IMR-90 (cell line): ENCODE data around the gene CYS1. TPM values are rescaled to one million over a fixed set of nuclear protein-coding genes. Genes with fewer than 3 reads are reported as not detected.

ENCODE experiments used
- ATAC-seq: fragments of 200-7000 bp; cut with Tn5 transposase; 2 replicates; pipeline ENCODE4 v1.9.1; 2020; ENCODE audit warnings: low read depth, mild to moderate bottlenecking, moderate library complexity
- BruUV-seq: library from RNA; stranded (reverse); fragments of 400-500 nt; replicated peaks from 2 replicates; lab custom pipeline; 2021; lab: Mats Ljungman, UMichigan
- CTCF ChIA-PET: fragments of 300-600 bp; formaldehyde crosslinking; extraction: SDS; loops from one replicate; lab custom pipeline; 2021; ENCODE audit warnings: antibody characterized with exemption; lab: Yijun Ruan, JAX
- POLR2A ChIA-PET: fragments of 300-600 bp; sonication (Branson Sonifier 250); formaldehyde crosslinking; loops from one replicate; lab custom pipeline; 2022; ENCODE audit warnings: antibody characterized with exemption; ENCODE audit not compliant: unreplicated experiment; lab: Charles Lee
- DNase-seq: peaks from one replicate; pipeline ENCODE4 v3.0.0; 2013
- H2AFZ ChIP-seq: replicated peaks from 2 replicates; pipeline ENCODE3; 2013; ENCODE audit warnings: low read length, mild to moderate bottlenecking; ENCODE audit not compliant: poor library complexity
- H2AK5ac ChIP-seq: 2 replicates; pipeline ENCODE4 v1.6.1; 2013; ENCODE audit warnings: low read depth, low read length, inconsistent platforms
- H2AK9ac ChIP-seq: replicated peaks from 2 replicates; pipeline ENCODE3; 2013; ENCODE audit warnings: mild to moderate bottlenecking, low read depth, low read length, moderate library complexity; ENCODE audit not compliant: poor library complexity
- H2BK120ac ChIP-seq: 2 replicates; pipeline ENCODE4 v1.6.1; 2013; ENCODE audit warnings: low read depth, low read length, inconsistent platforms
- H2BK15ac ChIP-seq: 3 replicates; pipeline ENCODE4 v1.6.1; 2013; ENCODE audit warnings: low read depth, low read length, inconsistent platforms
- H2BK20ac ChIP-seq: 2 replicates; pipeline ENCODE4 v1.6.1; 2013; ENCODE audit warnings: low read depth, mild to moderate bottlenecking, inconsistent platforms, low read length, moderate library complexity
- H2BK5ac ChIP-seq: 2 replicates; pipeline ENCODE4 v1.6.1; 2013; ENCODE audit warnings: mild to moderate bottlenecking, low read depth, low read length, inconsistent platforms; ENCODE audit not compliant: poor library complexity, severe bottlenecking
- H3K14ac ChIP-seq: replicated peaks from 2 replicates; pipeline ENCODE4 v1.6.1; 2013; ENCODE audit warnings: low read depth, low read length, inconsistent platforms
- H3K18ac ChIP-seq: 2 replicates; pipeline ENCODE4 v1.6.1; 2013; ENCODE audit warnings: low read depth, low read length, control low read depth
- H3K23ac ChIP-seq: 2 replicates; pipeline ENCODE4 v1.6.1; 2013; ENCODE audit warnings: low read depth, low read length, inconsistent platforms
- H3K27ac ChIP-seq: 2 replicates; pipeline ENCODE4 v1.5.1; 2013; ENCODE audit warnings: mild to moderate bottlenecking, control low read depth, low read length; ENCODE audit not compliant: insufficient read depth
- H3K27me3 ChIP-seq: 2 replicates; pipeline ENCODE4 v1.6.1; 2013; ENCODE audit warnings: low read length; ENCODE audit not compliant: control insufficient read depth, insufficient read depth
- H3K36me3 ChIP-seq: 2 replicates; pipeline ENCODE4 v1.6.1; 2013; ENCODE audit warnings: low read length, mixed read lengths; ENCODE audit not compliant: control insufficient read depth, insufficient read depth
- H3K4ac ChIP-seq: 2 replicates; pipeline ENCODE4 v1.6.1; 2013; ENCODE audit warnings: low read depth, low read length, inconsistent platforms
- H3K4me1 ChIP-seq: 2 replicates; pipeline ENCODE4 v1.6.1; 2013; ENCODE audit warnings: low read length, mixed read lengths; ENCODE audit not compliant: control insufficient read depth, insufficient read depth
- H3K4me2 ChIP-seq: 2 replicates; pipeline ENCODE4 v1.6.1; 2013; ENCODE audit warnings: low read depth, mild to moderate bottlenecking, control low read depth, low read length, moderate library complexity
- H3K4me3 ChIP-seq: 2 replicates; pipeline ENCODE4 v1.5.1; 2013; ENCODE audit warnings: low read depth, mild to moderate bottlenecking, control low read depth, low read length, moderate library complexity; ENCODE audit not compliant: insufficient read depth
- H3K56ac ChIP-seq: 2 replicates; pipeline ENCODE4 v1.6.1; 2013; ENCODE audit warnings: low read length, inconsistent platforms; ENCODE audit not compliant: insufficient read depth; ENCODE audit errors: extremely low read depth
- H3K79me1 ChIP-seq, 2 experiments: 2 replicates each; pipeline ENCODE4 v1.6.1; 2013; ENCODE audit warnings: low read length in 2 of 2, inconsistent platforms in 1 of 2, low read depth in 1 of 2
- H3K9ac ChIP-seq: 2 replicates; pipeline ENCODE4 v1.6.1; 2013; ENCODE audit warnings: low read depth, low read length, control low read depth
- H3K9me1 ChIP-seq: 2 replicates; pipeline ENCODE4 v1.6.1; 2013; ENCODE audit warnings: low read length, inconsistent platforms; ENCODE audit not compliant: insufficient read depth
- H3K9me3 ChIP-seq: 2 replicates; pipeline ENCODE4 v1.6.1; 2013; ENCODE audit warnings: low read length; ENCODE audit not compliant: control insufficient read depth, insufficient read depth
- H4K20me1 ChIP-seq: 2 replicates; pipeline ENCODE4 v1.6.1; 2013; ENCODE audit warnings: low read length, inconsistent platforms; ENCODE audit not compliant: insufficient read depth
- H4K5ac ChIP-seq: 2 replicates; pipeline ENCODE4 v1.6.1; 2013; ENCODE audit warnings: mild to moderate bottlenecking, low read depth, low read length, control low read depth
- H4K8ac ChIP-seq, 2 experiments: 2 replicates each; pipeline ENCODE4 v1.6.1; 2013; ENCODE audit warnings: low read depth in 2 of 2, low read length in 2 of 2, control low read depth in 1 of 2, inconsistent platforms in 1 of 2
- H4K91ac ChIP-seq: 2 replicates; pipeline ENCODE4 v1.6.1; 2013; ENCODE audit warnings: low read depth, low read length, inconsistent platforms; ENCODE audit not compliant: insufficient read depth
- BHLHE40 ChIP-seq: fragments of 150-350 bp; IDR thresholded peaks from 2 replicates; pipeline ENCODE4 v1.6.1; 2016; ENCODE audit warnings: mild to moderate bottlenecking, low read depth, low read length
- CEBPB ChIP-seq: IDR thresholded peaks from 2 replicates; pipeline ENCODE4 v1.6.1; 2012; ENCODE audit warnings: low read depth, low read length, improper control_type of control experiment
- CHD1 ChIP-seq: IDR thresholded peaks from 2 replicates; pipeline ENCODE4 v1.6.1; 2012; ENCODE audit warnings: low read depth, low read length, improper control_type of control experiment
- FOS ChIP-seq: fragments of 150-350 bp; IDR thresholded peaks from 2 replicates; pipeline ENCODE4 v1.6.1; 2016; ENCODE audit warnings: low read depth, low read length
- MAFK ChIP-seq: IDR thresholded peaks from 2 replicates; pipeline ENCODE4 v1.6.1; 2012; ENCODE audit warnings: low read depth, low read length, improper control_type of control experiment
- MAZ ChIP-seq: IDR thresholded peaks from 2 replicates; pipeline ENCODE4 v1.6.1; 2012; ENCODE audit warnings: low read depth, mild to moderate bottlenecking, low read length, improper control_type of control experiment, moderate library complexity, borderline replicate concordance
- MXI1 ChIP-seq: IDR thresholded peaks from 2 replicates; pipeline ENCODE4 v1.6.1; 2012; ENCODE audit warnings: low read depth, mild to moderate bottlenecking, low read length, moderate library complexity, borderline replicate concordance
- POLR2A ChIP-seq: IDR thresholded peaks from 2 replicates; pipeline ENCODE4 v1.6.1; 2012; ENCODE audit warnings: mild to moderate bottlenecking, low read depth, low read length
- RAD21 ChIP-seq: IDR thresholded peaks from 2 replicates; pipeline ENCODE4 v1.6.1; 2012; ENCODE audit warnings: low read length, improper control_type of control experiment
- RCOR1 ChIP-seq: IDR thresholded peaks from 2 replicates; pipeline ENCODE4 v1.6.1; 2012; ENCODE audit warnings: mild to moderate bottlenecking, low read length, improper control_type of control experiment; ENCODE audit not compliant: insufficient replicate concordance
- RFX5 ChIP-seq: IDR thresholded peaks from 2 replicates; pipeline ENCODE4 v1.8.0; 2012; ENCODE audit warnings: low read depth, mild to moderate bottlenecking, low read length, moderate library complexity
- SMC3 ChIP-seq: fragments of 150-350 bp; IDR thresholded peaks from 2 replicates; pipeline ENCODE4 v1.6.1; 2016; ENCODE audit warnings: low read depth, mild to moderate bottlenecking, antibody characterized with exemption, low read length, moderate library complexity
- WGBS, 2 experiments: methylation state at CpG; one replicate each; pipeline versions ENCODE4 v1.1.5 to v1.1.7; 2013; ENCODE audit warnings: missing lambda C conversion rate in 2 of 2; ENCODE audit not compliant: insufficient read length in 1 of 2; ENCODE audit errors: extremely low coverage in 2 of 2; 5-methylcytosine and 5-hydroxymethylcytosine counted together
- dilution Hi-C: fragments of 300-500 bp; cut with HindIII; formaldehyde crosslinking; loops from one replicate; pipeline ENCODE4 v1.14.3; 2018; ENCODE audit warnings: low sequenced_read_pairs; ENCODE audit not compliant: unreplicated experiment
- in situ Hi-C: fragments of 300-500 bp; cut with MboI; formaldehyde crosslinking; loops from 3 replicates; pipeline ENCODE4 v1.14.3; 2019; ENCODE audit warnings: low sequenced_read_pairs, inconsistent platforms, mixed read lengths
- intact Hi-C: fragments of 100-400 bp; cut with micrococcal nuclease; formaldehyde crosslinking; loops from 2 replicates; pipeline ENCODE4 v1.10.0; 2022
- polyA plus RNA-seq, 3 experiments: library from polyadenylated mRNA; depleted of rRNA; stranded (reverse); fragments of >200 nt; gene quantifications; 2 replicates each; pipeline ENCODE4 v1.2.3, GENCODE V29; 2012; ENCODE audit warnings: low replicate concordance in 1 of 3
- total RNA-seq: library from RNA; depleted of rRNA; stranded (reverse); fragments of >200 nt; gene quantifications from 2 replicates; pipeline ENCODE4 v1.2.3, GENCODE V29; 2012
- TF ChIP-seq, protein P1 (sequence below): fragments of 150-350 bp; IDR thresholded peaks from 2 replicates; pipeline ENCODE4 v1.6.1; 2017; ENCODE audit warnings: mild to moderate bottlenecking, antibody characterized with exemption, low read length, low read depth
- TF ChIP-seq, protein P2 (sequence below): conservative IDR thresholded peaks from 2 replicates; pipeline ENCODE4 v1.5.1; 2012; ENCODE audit warnings: mild to moderate bottlenecking, low read depth, low read length, improper control_type of control experiment
- TF ChIP-seq, protein P3 (sequence below): fragments of 150-350 bp; IDR thresholded peaks from 2 replicates; pipeline ENCODE4 v1.6.1; 2016; ENCODE audit warnings: low read depth, mild to moderate bottlenecking, low read length, moderate library complexity, borderline replicate concordance

CYS1 gene
- total and polyA plus RNA-seq, 2 of the 4 experiments (the other 2 are of a cell fraction): under 0.01 to 0.12 TPM

DNA sequence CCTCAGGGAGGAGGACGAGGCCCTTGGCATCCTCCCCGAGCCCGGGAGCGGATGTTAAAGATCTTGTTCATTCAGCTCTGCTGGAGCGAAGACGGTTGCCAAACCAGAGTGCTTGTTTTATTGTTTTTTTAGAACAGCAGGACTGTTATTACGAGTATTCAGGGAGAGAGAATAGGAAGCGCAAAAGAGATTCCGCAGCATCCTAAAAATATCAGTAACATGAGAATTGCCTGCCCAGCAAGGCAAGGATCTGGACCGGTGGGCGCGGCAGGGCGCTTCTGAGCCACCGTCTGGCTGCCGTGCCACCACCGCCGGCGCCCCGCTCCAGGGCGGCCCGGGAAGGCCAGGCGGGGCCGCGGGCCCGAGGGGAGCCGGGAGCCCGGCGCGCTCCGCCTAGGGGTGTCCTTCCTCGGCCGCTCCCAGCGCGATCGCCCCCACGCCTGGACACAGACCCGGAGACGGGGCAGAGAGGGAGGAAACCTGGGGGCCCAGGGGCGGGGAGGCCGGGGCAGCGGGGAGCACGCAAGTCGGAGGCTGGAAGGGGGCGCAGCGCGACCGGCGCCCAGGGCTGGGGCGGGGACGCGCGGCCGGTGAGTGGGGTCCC, 843 bp downstream of the CYS1 start:
- Histone ChIP-seq H2AFZ (peak overlapping the region; percentile 82), H3K27me3 (peaks cover 64% of the 10 kb centered on the region), H2BK15ac (no peak overlapping the region), H4K8ac (no peak overlapping the region), H3K9me3 (no peaks in the 10 kb centered on the region), H2AK9ac (no peak overlapping the region), H3K9me1 (no peaks in the 10 kb centered on the region; the same call in 1 of the 2 replicates), H2BK5ac (no peak overlapping the region), H3K18ac (no peak overlapping the region), H3K79me1 (no peaks in the 10 kb centered on the region), H3K4me1 (0 out of 2 replicates have a peak, but pooled peaks cover 2% of the 10 kb centered on the region), H3K9ac (no peak overlapping the region), H3K14ac (no peak overlapping the region), H4K91ac (no peak overlapping the region), H3K56ac (no peak overlapping the region), H2BK120ac (no peak overlapping the region), H2AK5ac (no peak overlapping the region), H4K20me1 (0 out of 2 replicates have a peak, but pooled peaks cover 3% of the 10 kb centered on the region), H4K5ac (no peak overlapping the region), H3K4ac (no peak overlapping the region), H3K23ac (no peak overlapping the region), H2BK20ac (no peak overlapping the region), H3K4me2 (peak overlapping the region; percentile 79), H3K27ac (no peak overlapping the region), H3K4me3 (peak overlapping the region; percentile 52), H3K36me3 (no peaks in the 10 kb centered on the region)
- DNase-seq (peak; percentile 58), ATAC-seq (peak; percentile 74)
- ChIA-PET POLR2A (no interaction called here), CTCF (interaction anchor here (0.6 to 1.3 kb wide), 3 partner anchors 9 to 885 kb away, joined by 3 to 5 read pairs (median 3); no protein-coding TSS in a partner anchor)
- 1% methylated on average over 42 of the region's 53 CpGs; no CpG with 5 or more reads in 1 of the 2 experiments for WGBS, 2 experiments
- dilution Hi-C loops: no loop called here
- intact Hi-C loops: loop anchor here (10.0 kb wide), 1 partner anchor 325 kb away; no protein-coding TSS in a partner anchor
- no TSS peak for BruUV-seq
- in situ Hi-C loops: loop anchor here (5.0 to 10.0 kb wide), 2 partner anchors 353 to 585 kb away; no protein-coding TSS in a partner anchor
- no peak for TF ChIP-seq CHD1
- no peak for TF ChIP-seq CEBPB
- TF ChIP-seq RAD21: no peak
- TF ChIP-seq RCOR1: no peak
- TF ChIP-seq, protein P1, sequence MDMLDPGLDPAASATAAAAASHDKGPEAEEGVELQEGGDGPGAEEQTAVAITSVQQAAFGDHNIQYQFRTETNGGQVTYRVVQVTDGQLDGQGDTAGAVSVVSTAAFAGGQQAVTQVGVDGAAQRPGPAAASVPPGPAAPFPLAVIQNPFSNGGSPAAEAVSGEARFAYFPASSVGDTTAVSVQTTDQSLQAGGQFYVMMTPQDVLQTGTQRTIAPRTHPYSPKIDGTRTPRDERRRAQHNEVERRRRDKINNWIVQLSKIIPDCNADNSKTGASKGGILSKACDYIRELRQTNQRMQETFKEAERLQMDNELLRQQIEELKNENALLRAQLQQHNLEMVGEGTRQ: no peak
- TF ChIP-seq BHLHE40: no peak
- TF ChIP-seq POLR2A: no peak
- no peak for TF ChIP-seq FOS
- TF ChIP-seq, protein P2, sequence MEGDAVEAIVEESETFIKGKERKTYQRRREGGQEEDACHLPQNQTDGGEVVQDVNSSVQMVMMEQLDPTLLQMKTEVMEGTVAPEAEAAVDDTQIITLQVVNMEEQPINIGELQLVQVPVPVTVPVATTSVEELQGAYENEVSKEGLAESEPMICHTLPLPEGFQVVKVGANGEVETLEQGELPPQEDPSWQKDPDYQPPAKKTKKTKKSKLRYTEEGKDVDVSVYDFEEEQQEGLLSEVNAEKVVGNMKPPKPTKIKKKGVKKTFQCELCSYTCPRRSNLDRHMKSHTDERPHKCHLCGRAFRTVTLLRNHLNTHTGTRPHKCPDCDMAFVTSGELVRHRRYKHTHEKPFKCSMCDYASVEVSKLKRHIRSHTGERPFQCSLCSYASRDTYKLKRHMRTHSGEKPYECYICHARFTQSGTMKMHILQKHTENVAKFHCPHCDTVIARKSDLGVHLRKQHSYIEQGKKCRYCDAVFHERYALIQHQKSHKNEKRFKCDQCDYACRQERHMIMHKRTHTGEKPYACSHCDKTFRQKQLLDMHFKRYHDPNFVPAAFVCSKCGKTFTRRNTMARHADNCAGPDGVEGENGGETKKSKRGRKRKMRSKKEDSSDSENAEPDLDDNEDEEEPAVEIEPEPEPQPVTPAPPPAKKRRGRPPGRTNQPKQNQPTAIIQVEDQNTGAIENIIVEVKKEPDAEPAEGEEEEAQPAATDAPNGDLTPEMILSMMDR: no peak
- no peak; the same call in 1 of the 2 replicates for TF ChIP-seq MAZ
- TF ChIP-seq MXI1: no peak
- no peak for TF ChIP-seq SMC3
- TF ChIP-seq, protein P3, sequence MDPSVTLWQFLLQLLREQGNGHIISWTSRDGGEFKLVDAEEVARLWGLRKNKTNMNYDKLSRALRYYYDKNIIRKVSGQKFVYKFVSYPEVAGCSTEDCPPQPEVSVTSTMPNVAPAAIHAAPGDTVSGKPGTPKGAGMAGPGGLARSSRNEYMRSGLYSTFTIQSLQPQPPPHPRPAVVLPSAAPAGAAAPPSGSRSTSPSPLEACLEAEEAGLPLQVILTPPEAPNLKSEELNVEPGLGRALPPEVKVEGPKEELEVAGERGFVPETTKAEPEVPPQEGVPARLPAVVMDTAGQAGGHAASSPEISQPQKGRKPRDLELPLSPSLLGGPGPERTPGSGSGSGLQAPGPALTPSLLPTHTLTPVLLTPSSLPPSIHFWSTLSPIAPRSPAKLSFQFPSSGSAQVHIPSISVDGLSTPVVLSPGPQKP: no peak
- no peak for TF ChIP-seq RFX5
- TF ChIP-seq MAFK: no peak
